Coronary artery (tissue), 2 donors: Measurements from ENCODE around the gene VSX1.

Experiments
- DNase-seq: peaks from one replicate; pipeline ENCODE4 v3.0.0-alpha.2; 2017; ENCODE audit warnings: low spot score
- H3K27ac ChIP-seq, 2 donors: fragments of 200-600 bp; sonication (generic); one replicate each; pipeline ENCODE4 v1.5.1; 2016 to 2019
- H3K4me3 ChIP-seq: fragments of 200-600 bp; sonication (generic); 2 replicates; pipeline ENCODE4 v1.5.1; 2016; ENCODE audit warnings: mild to moderate bottlenecking, moderate library complexity
- TF ChIP-seq, protein P1 (sequence below): fragments of 200-600 bp; sonication (generic); IDR thresholded peaks from one replicate; pipeline ENCODE4 v1.5.1; 2019; ENCODE audit warnings: antibody characterized with exemption

The VSX1 gene

GRCh38 chr20:25044660-25045342 is 37.1 kb downstream of the VSX1 start:
- peak overlapping the region; percentile 24 for H3K4me3 ChIP-seq
- DNase-seq, result peak; percentile 75
- TF ChIP-seq, protein P1, sequence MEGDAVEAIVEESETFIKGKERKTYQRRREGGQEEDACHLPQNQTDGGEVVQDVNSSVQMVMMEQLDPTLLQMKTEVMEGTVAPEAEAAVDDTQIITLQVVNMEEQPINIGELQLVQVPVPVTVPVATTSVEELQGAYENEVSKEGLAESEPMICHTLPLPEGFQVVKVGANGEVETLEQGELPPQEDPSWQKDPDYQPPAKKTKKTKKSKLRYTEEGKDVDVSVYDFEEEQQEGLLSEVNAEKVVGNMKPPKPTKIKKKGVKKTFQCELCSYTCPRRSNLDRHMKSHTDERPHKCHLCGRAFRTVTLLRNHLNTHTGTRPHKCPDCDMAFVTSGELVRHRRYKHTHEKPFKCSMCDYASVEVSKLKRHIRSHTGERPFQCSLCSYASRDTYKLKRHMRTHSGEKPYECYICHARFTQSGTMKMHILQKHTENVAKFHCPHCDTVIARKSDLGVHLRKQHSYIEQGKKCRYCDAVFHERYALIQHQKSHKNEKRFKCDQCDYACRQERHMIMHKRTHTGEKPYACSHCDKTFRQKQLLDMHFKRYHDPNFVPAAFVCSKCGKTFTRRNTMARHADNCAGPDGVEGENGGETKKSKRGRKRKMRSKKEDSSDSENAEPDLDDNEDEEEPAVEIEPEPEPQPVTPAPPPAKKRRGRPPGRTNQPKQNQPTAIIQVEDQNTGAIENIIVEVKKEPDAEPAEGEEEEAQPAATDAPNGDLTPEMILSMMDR, result no peak
- peak overlapping the region; percentile 58 to 94 for H3K27ac ChIP-seq

DNA sequence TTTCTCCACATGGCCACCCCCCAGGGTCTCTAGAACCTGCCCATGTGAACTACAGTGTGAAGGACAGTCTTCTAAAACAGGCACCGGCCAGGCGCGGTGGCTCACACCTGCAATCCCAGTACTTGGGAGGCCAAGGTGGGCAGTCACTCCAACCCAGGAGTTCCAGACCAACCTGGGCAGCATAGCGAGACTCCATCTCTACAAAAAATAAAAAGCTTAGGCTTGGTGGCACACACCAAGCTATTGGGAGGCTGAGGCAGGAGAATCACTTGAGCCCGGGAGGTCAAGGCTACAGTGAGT is 37.7 kb downstream of the VSX1 start:
- peak overlapping the region; percentile 58 to 94 for H3K27ac ChIP-seq
- TF ChIP-seq, protein P1, result no peak
- DNase-seq, result peak; percentile 71

GRCh38 chr20:25043499-25044260 is 38.3 kb downstream of the VSX1 start:
- H3K27ac ChIP-seq, result peak overlapping the region; percentile 69 to 94

More for the DNA sequence above, 37.7 kb downstream of the VSX1 start:
- no peak overlapping the region for H3K4me3 ChIP-seq

DNA sequence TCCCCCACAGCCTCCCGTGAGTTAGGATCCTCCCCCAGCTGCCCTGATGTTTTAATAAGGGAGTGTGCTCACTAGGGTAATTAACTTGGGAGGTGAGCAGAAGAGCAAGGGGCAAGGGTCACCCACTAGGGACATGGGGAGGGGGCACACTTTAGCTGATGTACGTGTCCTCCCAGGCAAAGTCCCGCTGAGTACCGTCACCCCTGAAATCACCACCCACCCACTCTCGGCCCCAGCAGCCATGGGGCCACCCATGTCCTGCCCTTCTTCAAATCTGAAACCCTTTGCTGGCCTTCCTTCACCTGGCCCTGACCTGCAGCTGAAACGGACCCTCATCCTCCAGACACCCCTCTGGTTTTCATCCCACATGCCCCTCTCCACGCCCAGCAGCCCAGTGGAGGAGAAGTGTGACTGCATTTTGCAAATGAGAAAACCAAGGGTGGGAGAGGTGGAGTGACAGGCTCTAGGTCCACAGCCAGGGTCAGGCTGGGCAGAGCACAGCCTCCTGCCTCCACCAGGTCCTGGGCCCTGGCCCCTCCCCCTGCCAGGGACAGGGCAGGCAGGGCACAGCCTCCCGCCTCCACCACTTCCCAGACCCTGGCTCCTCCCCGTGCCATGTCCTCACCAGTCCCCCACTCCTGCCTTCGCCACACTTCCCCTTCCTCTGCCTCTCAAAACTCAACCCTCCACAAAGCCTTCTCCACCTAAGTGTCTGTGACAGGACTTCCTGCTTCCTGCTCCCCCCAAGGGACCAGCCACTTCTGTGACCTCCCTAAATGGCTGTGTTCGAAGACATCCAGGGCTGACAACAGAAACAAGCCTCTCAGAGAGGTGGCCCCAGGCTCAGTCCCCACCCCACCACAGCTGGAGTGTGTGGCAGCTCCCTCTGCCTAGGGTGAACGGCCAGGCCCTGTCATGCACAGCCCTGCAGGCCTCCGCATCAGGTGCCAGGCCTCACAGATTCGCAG is 39.1 kb downstream of the VSX1 start:
- H3K4me3 ChIP-seq, result no peak overlapping the region
- peak overlapping the region; percentile 69 to 94 for H3K27ac ChIP-seq
- TF ChIP-seq, protein P1, result no peak
- DNase-seq, result no peak

More at GRCh38 chr20:25043499-25044260, 38.3 kb downstream of the VSX1 start:
- TF ChIP-seq, protein P1, result no peak
- no peak overlapping the region for H3K4me3 ChIP-seq
- DNase-seq, result no peak

DNA sequence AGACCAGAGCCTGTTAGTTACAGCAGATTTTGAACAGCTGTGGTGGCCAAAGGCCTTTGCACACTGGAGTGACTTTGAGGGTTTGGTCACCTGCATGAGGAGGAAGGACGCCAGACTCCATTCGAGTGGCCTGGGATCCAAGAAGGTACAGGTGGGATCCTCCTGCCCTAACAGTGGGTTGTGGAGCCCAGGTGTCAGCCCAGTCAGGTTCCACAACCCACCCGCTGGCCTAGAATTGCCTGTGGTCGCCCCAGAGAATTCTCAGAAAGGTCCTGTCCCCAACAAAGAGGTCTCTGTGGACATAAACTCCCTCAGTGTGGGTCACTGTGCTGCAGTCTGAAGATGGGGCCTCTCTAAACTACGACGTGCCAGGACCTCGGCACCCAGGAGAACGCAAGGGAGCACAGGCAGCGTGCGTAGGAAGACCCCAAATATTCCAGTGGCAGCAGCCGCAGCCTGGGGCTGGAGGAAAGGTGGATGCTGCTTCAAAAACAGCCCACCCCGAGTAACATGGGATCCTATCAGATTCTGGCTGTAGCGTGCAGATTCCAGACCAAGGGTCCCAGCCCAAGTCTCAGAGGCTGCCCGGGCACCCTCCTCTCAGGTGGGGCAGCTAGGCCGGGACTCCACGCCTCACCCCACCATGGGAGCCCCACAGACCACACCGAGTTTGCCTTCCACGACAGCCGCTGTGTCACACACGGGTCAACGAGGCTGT is 40.0 kb downstream of the VSX1 start:
- peak overlapping the region; percentile 69 to 94 for H3K27ac ChIP-seq
- TF ChIP-seq, protein P1, result no peak
- H3K4me3 ChIP-seq, result no peak overlapping the region
- DNase-seq, result no peak

- DNase-seq, result no peak
These were observed 41.5 kb downstream of the VSX1 start for GRCh38 chr20:25040438-25040831.

More at GRCh38 chr20:25040438-25040831, 41.5 kb downstream of the VSX1 start:
- Histone ChIP-seq H3K4me3 (peak overlapping the region; percentile 45), H3K27ac (peak overlapping the region; percentile 87 to 94)
- TF ChIP-seq, protein P1, result no peak
